HEK293 (cell line): ENCODE data around the gene MYBBP1A.
"Not testable (repeated sequence)": the region's sequence is repeated elsewhere in the genome, so short reads cannot be mapped to it uniquely, and the experiment has no call there.

ENCODE experiments used
- CTCF ChIA-PET: fragments of 350-600 bp; formaldehyde crosslinking; extraction: SDS; loops from one replicate; lab custom pipeline; 2021; ENCODE audit warnings: antibody characterized with exemption; lab: Yijun Ruan, JAX
- POLR2A ChIA-PET: fragments of 300-600 bp; formaldehyde crosslinking; extraction: SDS; loops from one replicate; lab custom pipeline; 2020; ENCODE audit warnings: antibody characterized with exemption, inconsistent platforms; lab: Yijun Ruan, JAX
- H3K27ac ChIP-seq: fragments of 200-500 bp; sonication (Bioruptor generic); 2 replicates; pipeline ENCODE4 v1.5.1; 2014; ENCODE audit warnings: low read depth, low read length, control low read depth, inconsistent platforms; ENCODE audit errors: extremely low read depth
- H3K36me3 ChIP-seq, 2 experiments: fragments of 200-500 bp in 1 of 2; sonication (Bioruptor generic) in 1 of 2; 1 replicate in 1 of 2; 2 replicates in 1 of 2; pipeline ENCODE4 v1.5.1; 2014 to 2017; ENCODE audit warnings: inconsistent platforms in 2 of 2, low read length in 2 of 2; ENCODE audit not compliant: control insufficient read depth in 2 of 2, insufficient read depth in 1 of 2
- H3K4me1 ChIP-seq: fragments of 200-500 bp; sonication (Bioruptor generic); 2 replicates; pipeline ENCODE4 v1.5.1; 2014; ENCODE audit warnings: mild to moderate bottlenecking, low read length, inconsistent platforms; ENCODE audit not compliant: control insufficient read depth, insufficient read depth
- H3K4me3 ChIP-seq: 2 replicates; pipeline ENCODE4 v1.5.1; 2011; ENCODE audit warnings: low read depth, mild to moderate bottlenecking, control low read depth, low read length, moderate library complexity
- H3K9me3 ChIP-seq: fragments of 200-500 bp; sonication (Bioruptor generic); 2 replicates; pipeline ENCODE4 v1.5.1; 2014; ENCODE audit warnings: low read depth, low read length, inconsistent platforms; ENCODE audit not compliant: control insufficient read depth, insufficient read depth
- AEBP2 ChIP-seq: fragments of 450-650 bp; formaldehyde crosslinking; IDR thresholded peaks from 2 replicates; pipeline ENCODE4 v1.5.1; 2016; ENCODE audit warnings: missing biosample characterization, missing genetic modification characterization, borderline replicate concordance
- HIC1 ChIP-seq: fragments of 450-650 bp; formaldehyde crosslinking; IDR thresholded peaks from 2 replicates; pipeline ENCODE4 v1.5.1; 2016; ENCODE audit warnings: missing biosample characterization, missing genetic modification characterization
- KLF1 ChIP-seq: fragments of 450-650 bp; formaldehyde crosslinking; IDR thresholded peaks from 2 replicates; pipeline ENCODE4 v1.5.1; 2016; ENCODE audit warnings: missing biosample characterization, missing genetic modification characterization
- KLF17 ChIP-seq: fragments of 450-650 bp; formaldehyde crosslinking; IDR thresholded peaks from 2 replicates; pipeline ENCODE4 v1.5.1; 2016; ENCODE audit warnings: missing biosample characterization, missing genetic modification characterization
- KLF9 ChIP-seq: fragments of 450-650 bp; formaldehyde crosslinking; IDR thresholded peaks from 2 replicates; pipeline ENCODE4 v1.5.1; 2016; ENCODE audit warnings: missing biosample characterization, missing genetic modification characterization, low read depth
- PRDM4 ChIP-seq: fragments of 450-650 bp; formaldehyde crosslinking; IDR thresholded peaks from 2 replicates; pipeline ENCODE4 v1.5.1; 2017; ENCODE audit warnings: missing biosample characterization, missing genetic modification characterization
- SP2 ChIP-seq: fragments of 450-650 bp; formaldehyde crosslinking; IDR thresholded peaks from 2 replicates; pipeline ENCODE4 v1.5.1; 2016; ENCODE audit warnings: missing biosample characterization, missing genetic modification characterization
- ZBTB17 ChIP-seq: fragments of 450-650 bp; formaldehyde crosslinking; IDR thresholded peaks from 2 replicates; pipeline ENCODE4 v1.5.1; 2016; ENCODE audit warnings: missing biosample characterization, missing genetic modification characterization
- ZNF10 ChIP-seq: fragments of 450-650 bp; formaldehyde crosslinking; IDR thresholded peaks from 2 replicates; pipeline ENCODE4 v1.5.1; 2017; ENCODE audit warnings: missing biosample characterization, missing genetic modification characterization
- ZNF157 ChIP-seq: fragments of 450-650 bp; formaldehyde crosslinking; IDR thresholded peaks from 2 replicates; pipeline ENCODE4 v1.5.1; 2016; ENCODE audit warnings: missing biosample characterization, missing genetic modification characterization
- ZNF423 ChIP-seq: fragments of 450-650 bp; formaldehyde crosslinking; IDR thresholded peaks from 2 replicates; pipeline ENCODE4 v1.5.1; 2016; ENCODE audit warnings: missing biosample characterization, missing genetic modification characterization
- ZNF449 ChIP-seq: fragments of 450-650 bp; formaldehyde crosslinking; IDR thresholded peaks from 2 replicates; pipeline ENCODE4 v1.5.1; 2017; ENCODE audit warnings: missing biosample characterization, mild to moderate bottlenecking, missing genetic modification characterization, moderate library complexity
- ZNF600 ChIP-seq: fragments of 450-650 bp; formaldehyde crosslinking; IDR thresholded peaks from 2 replicates; pipeline ENCODE4 v1.5.1; 2016; ENCODE audit warnings: missing biosample characterization, missing genetic modification characterization
- ZNF629 ChIP-seq: fragments of 450-650 bp; formaldehyde crosslinking; IDR thresholded peaks from 2 replicates; pipeline ENCODE4 v1.5.1; 2017; ENCODE audit warnings: missing biosample characterization, missing genetic modification characterization

The MYBBP1A gene

GRCh38 chr17:4591529-4591928, 36.3 kb upstream of the MYBBP1A start (continued):
- TF ChIP-seq PRDM4 (tag by site-specific recombination): no peak
- 0 out of 2 replicates have a peak, but pooled peaks have one; percentile 16 for TF ChIP-seq ZNF629 (tag by site-specific recombination)
- peak; percentile 82 for TF ChIP-seq ZNF600 (tag by site-specific recombination)
- TF ChIP-seq SP2 (tag by site-specific recombination): peak; percentile 54
- peak; percentile 65 for TF ChIP-seq ZBTB17
- TF ChIP-seq KLF17 (tag by site-specific recombination): peak; percentile 68; the same call in 1 of the 2 replicates
- TF ChIP-seq KLF1 (tag by site-specific recombination): peak; percentile 48; the same call in 1 of the 2 replicates
- peak; percentile 67 for TF ChIP-seq KLF9
- TF ChIP-seq, all 188 proteins: peak for 12

- H3K27ac ChIP-seq: no peak overlapping the region
- H3K36me3 ChIP-seq: no peaks in the 10 kb centered on the region
- no peaks in the 10 kb centered on the region for H3K4me1 ChIP-seq
- TF ChIP-seq ZNF423 (tag by site-specific recombination): no peak
- TF ChIP-seq KLF1 (tag by site-specific recombination): no peak
- no peak for TF ChIP-seq ZNF10 (tag by site-specific recombination)
- no peak for TF ChIP-seq ZNF157 (tag by site-specific recombination)
- no peak for TF ChIP-seq ZNF449 (tag by site-specific recombination)
- TF ChIP-seq AEBP2: no peak
- TF ChIP-seq HIC1: no peak
- no peaks in the 10 kb centered on the region for H3K9me3 ChIP-seq
- H3K4me3 ChIP-seq: no peak overlapping the region
- CTCF ChIA-PET: interaction anchor here (0.6 to 7.8 kb wide), 2 partner anchors 15 to 24 kb away, joined by 3 to 58 read pairs; no protein-coding TSS in a partner anchor
- POLR2A ChIA-PET: no interaction called here
Observed at GRCh38 chr17:4590981-4591453, 35.8 kb upstream of the MYBBP1A start.

- not testable (repeated sequence) for H3K36me3 ChIP-seq, H3K4me3 ChIP-seq, H3K9me3 ChIP-seq, H3K27ac ChIP-seq, H3K4me1 ChIP-seq
- POLR2A ChIA-PET: interaction anchor here (0.6 kb wide), 1 partner anchor 306 kb away, joined by 5 read pairs; no protein-coding TSS in a partner anchor
- CTCF ChIA-PET: interaction anchor here (1.6 to 7.8 kb wide), 2 partner anchors 23 to 37 kb away, joined by 4 to 58 read pairs; no protein-coding TSS in a partner anchor
Observed at GRCh38 chr17:4590042-4590441, 34.9 kb upstream of the MYBBP1A start.
